HepG2 (cell line): ENCODE results near the gene PIEZO2. TPM values are rescaled to one million over a fixed set of nuclear protein-coding genes. Genes with fewer than 3 reads are reported as not detected.

Source experiments
- HOXA5 ChIP-seq: sonication (generic); formaldehyde crosslinking; IDR thresholded peaks from 2 replicates; pipeline ENCODE4 v1.4.0; 2020; ENCODE audit warnings: missing genetic modification reagents
- IRF2 ChIP-seq: IDR thresholded peaks from 2 replicates; pipeline ENCODE4 v1.6.1; 2018; ENCODE audit warnings: missing genetic modification reagents, missing compliant biosample characterization
- KDM1A ChIP-seq: IDR thresholded peaks from 2 replicates; pipeline ENCODE4 v1.6.1; 2016; ENCODE audit warnings: missing compliant biosample characterization
- MYC ChIP-seq: sonication (generic); formaldehyde crosslinking; IDR thresholded peaks from 2 replicates; pipeline ENCODE4 v1.9.0; 2021; ENCODE audit warnings: missing genetic modification reagents, borderline replicate concordance
- REPIN1 ChIP-seq: sonication (generic); formaldehyde crosslinking; IDR thresholded peaks from 2 replicates; pipeline ENCODE4 v1.8.0; 2022; ENCODE audit warnings: missing genetic modification reagents, low read depth, mild to moderate bottlenecking, borderline replicate concordance
- TEAD3 ChIP-seq: optimal IDR thresholded peaks from 2 replicates; pipeline ENCODE3; 2016; ENCODE audit warnings: borderline replicate concordance
- ZBTB21 ChIP-seq: sonication (generic); formaldehyde crosslinking; IDR thresholded peaks from 2 replicates; pipeline ENCODE4 v1.4.0; 2020; ENCODE audit warnings: missing genetic modification reagents
- ZFP1 ChIP-seq: IDR thresholded peaks from 2 replicates; pipeline ENCODE4 v1.6.1; 2016
- ZNF138 ChIP-seq: sonication (generic); formaldehyde crosslinking; IDR thresholded peaks from 2 replicates; pipeline ENCODE4 v1.5.0; 2020; ENCODE audit warnings: mild to moderate bottlenecking, low read depth, missing genetic modification reagents
- ZNF841 ChIP-seq: sonication (generic); formaldehyde crosslinking; IDR thresholded peaks from 2 replicates; pipeline ENCODE4 v1.8.1; 2023; ENCODE audit warnings: missing genetic modification reagents, borderline replicate concordance
- polyA plus RNA-seq, 8 experiments: library from polyadenylated mRNA; depleted of rRNA in 3 of 8; stranded (reverse) in 7 of 8; unstranded in 1 of 8; fragments of >200 nt; fragmentation: Illumina TruSeq in 4 of 8; extraction: Trizol in 4 of 8; gene quantifications; 2 replicates each; pipeline versions ENCODE4 v1.2.1 to v1.2.3, GENCODE V29; 2011 to 2016; ENCODE audit warnings: low read depth in 4 of 8, missing spikeins in 1 of 8, mixed read lengths in 1 of 8; ENCODE audit not compliant: insufficient read depth in 1 of 8
- total RNA-seq, 5 experiments: library from RNA; depleted of rRNA; stranded (reverse); fragments of >200 nt; fragmentation: Illumina TruSeq; extraction: Trizol; gene quantifications; 2 replicates each; pipeline ENCODE4 v1.2.3, GENCODE V29; 2016; ENCODE audit warnings: low read depth in 1 of 5
- TF ChIP-seq, protein P1 (sequence below): sonication (generic); formaldehyde crosslinking; IDR thresholded peaks from 2 replicates; pipeline ENCODE4 v1.5.0; 2020; ENCODE audit warnings: mild to moderate bottlenecking, missing genetic modification reagents, moderate library complexity
- TF ChIP-seq, protein P2 (sequence below): sonication (generic); formaldehyde crosslinking; IDR thresholded peaks from 2 replicates; pipeline ENCODE4 v1.4.0; 2020; ENCODE audit warnings: missing genetic modification reagents
- TF ChIP-seq, protein P3 (sequence below): sonication (generic); formaldehyde crosslinking; IDR thresholded peaks from 2 replicates; pipeline ENCODE4 v1.8.1; 2023; ENCODE audit warnings: missing genetic modification reagents, inconsistent platforms, borderline replicate concordance

Gene PIEZO2
- total and polyA plus RNA-seq, 2 of the 13 experiments (the other 11 are each of a cell fraction or from before 2014, with no cell fraction given): 15.2 to 27.2 TPM

DNA sequence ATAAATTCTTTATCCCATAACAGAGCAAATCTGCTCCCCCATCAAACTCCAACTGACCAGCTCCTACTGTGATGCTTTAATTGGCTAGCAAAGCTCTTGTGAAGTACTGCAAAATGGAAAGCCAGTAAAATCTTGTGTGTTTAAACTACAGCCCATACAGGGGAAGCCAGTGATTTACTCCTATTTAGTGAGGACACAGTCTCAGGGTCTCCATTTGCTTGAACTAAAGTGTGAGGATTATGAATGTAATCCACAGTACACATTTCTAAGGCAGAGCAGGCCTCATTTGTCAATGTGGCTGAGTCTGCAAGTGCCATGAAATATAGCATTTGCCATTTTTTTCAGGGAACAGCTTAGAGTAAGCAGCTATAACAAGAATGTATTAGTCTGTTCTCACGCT is 259.3 kb downstream of the PIEZO2 start (continued):
- TF ChIP-seq, protein P1, sequence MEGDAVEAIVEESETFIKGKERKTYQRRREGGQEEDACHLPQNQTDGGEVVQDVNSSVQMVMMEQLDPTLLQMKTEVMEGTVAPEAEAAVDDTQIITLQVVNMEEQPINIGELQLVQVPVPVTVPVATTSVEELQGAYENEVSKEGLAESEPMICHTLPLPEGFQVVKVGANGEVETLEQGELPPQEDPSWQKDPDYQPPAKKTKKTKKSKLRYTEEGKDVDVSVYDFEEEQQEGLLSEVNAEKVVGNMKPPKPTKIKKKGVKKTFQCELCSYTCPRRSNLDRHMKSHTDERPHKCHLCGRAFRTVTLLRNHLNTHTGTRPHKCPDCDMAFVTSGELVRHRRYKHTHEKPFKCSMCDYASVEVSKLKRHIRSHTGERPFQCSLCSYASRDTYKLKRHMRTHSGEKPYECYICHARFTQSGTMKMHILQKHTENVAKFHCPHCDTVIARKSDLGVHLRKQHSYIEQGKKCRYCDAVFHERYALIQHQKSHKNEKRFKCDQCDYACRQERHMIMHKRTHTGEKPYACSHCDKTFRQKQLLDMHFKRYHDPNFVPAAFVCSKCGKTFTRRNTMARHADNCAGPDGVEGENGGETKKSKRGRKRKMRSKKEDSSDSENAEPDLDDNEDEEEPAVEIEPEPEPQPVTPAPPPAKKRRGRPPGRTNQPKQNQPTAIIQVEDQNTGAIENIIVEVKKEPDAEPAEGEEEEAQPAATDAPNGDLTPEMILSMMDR (CRISPR knock-in tag): no peak
- no peak for TF ChIP-seq MYC (CRISPR knock-in tag)
- TF ChIP-seq ZNF841 (CRISPR knock-in tag): no peak
- no peak for TF ChIP-seq ZFP1 (CRISPR knock-in tag)
- TF ChIP-seq ZBTB21 (CRISPR knock-in tag): no peak
- no peak for TF ChIP-seq KDM1A
- TF ChIP-seq TEAD3 (CRISPR knock-in tag): no peak
- TF ChIP-seq, protein P2, sequence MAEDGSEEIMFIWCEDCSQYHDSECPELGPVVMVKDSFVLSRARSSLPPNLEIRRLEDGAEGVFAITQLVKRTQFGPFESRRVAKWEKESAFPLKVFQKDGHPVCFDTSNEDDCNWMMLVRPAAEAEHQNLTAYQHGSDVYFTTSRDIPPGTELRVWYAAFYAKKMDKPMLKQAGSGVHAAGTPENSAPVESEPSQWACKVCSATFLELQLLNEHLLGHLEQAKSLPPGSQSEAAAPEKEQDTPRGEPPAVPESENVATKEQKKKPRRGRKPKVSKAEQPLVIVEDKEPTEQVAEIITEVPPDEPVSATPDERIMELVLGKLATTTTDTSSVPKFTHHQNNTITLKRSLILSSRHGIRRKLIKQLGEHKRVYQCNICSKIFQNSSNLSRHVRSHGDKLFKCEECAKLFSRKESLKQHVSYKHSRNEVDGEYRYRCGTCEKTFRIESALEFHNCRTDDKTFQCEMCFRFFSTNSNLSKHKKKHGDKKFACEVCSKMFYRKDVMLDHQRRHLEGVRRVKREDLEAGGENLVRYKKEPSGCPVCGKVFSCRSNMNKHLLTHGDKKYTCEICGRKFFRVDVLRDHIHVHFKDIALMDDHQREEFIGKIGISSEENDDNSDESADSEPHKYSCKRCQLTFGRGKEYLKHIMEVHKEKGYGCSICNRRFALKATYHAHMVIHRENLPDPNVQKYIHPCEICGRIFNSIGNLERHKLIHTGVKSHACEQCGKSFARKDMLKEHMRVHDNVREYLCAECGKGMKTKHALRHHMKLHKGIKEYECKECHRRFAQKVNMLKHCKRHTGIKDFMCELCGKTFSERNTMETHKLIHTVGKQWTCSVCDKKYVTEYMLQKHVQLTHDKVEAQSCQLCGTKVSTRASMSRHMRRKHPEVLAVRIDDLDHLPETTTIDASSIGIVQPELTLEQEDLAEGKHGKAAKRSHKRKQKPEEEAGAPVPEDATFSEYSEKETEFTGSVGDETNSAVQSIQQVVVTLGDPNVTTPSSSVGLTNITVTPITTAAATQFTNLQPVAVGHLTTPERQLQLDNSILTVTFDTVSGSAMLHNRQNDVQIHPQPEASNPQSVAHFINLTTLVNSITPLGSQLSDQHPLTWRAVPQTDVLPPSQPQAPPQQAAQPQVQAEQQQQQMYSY (CRISPR knock-in tag): no peak
- TF ChIP-seq, protein P3, sequence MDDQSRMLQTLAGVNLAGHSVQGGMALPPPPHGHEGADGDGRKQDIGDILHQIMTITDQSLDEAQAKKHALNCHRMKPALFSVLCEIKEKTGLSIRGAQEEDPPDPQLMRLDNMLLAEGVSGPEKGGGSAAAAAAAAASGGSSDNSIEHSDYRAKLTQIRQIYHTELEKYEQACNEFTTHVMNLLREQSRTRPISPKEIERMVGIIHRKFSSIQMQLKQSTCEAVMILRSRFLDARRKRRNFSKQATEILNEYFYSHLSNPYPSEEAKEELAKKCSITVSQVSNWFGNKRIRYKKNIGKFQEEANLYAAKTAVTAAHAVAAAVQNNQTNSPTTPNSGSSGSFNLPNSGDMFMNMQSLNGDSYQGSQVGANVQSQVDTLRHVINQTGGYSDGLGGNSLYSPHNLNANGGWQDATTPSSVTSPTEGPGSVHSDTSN (CRISPR knock-in tag): no peak
- TF ChIP-seq HOXA5: no peak
- no peak for TF ChIP-seq IRF2 (CRISPR knock-in tag)
- TF ChIP-seq ZNF138 (CRISPR knock-in tag): no peak
- TF ChIP-seq REPIN1 (CRISPR knock-in tag): no peak
